ENCODE data around the gene CELSR1.

The CELSR1 gene

GRCh38 chr22:46392137-46392844 is 145.1 kb downstream of the CELSR1 start:
- FAIRE-seq, result no peak

- no peak for FAIRE-seq
Observed at GRCh38 chr22:46391486-46392136, 145.8 kb downstream of the CELSR1 start.

GRCh38 chr22:46390652-46391301 is 146.6 kb downstream of the CELSR1 start:
- no peak for FAIRE-seq

- FAIRE-seq, result no peak
Observed at GRCh38 chr22:46390105-46390651, 147.2 kb downstream of the CELSR1 start.

GRCh38 chr22:46389081-46389480 is 148.3 kb downstream of the CELSR1 start:
- no peak for FAIRE-seq

- FAIRE-seq, result no peak
Observed at GRCh38 chr22:46388647-46389046, 148.8 kb downstream of the CELSR1 start.

GRCh38 chr22:46387748-46388147 is 149.7 kb downstream of the CELSR1 start:
- FAIRE-seq, result no peak

- no peak for FAIRE-seq
Observed at GRCh38 chr22:46386312-46386711, 151.1 kb downstream of the CELSR1 start.

GRCh38 chr22:46382524-46382923 is 154.9 kb downstream of the CELSR1 start:
- no peak for FAIRE-seq

GRCh38 chr22:46381731-46382130 is 155.7 kb downstream of the CELSR1 start:
- no peak for FAIRE-seq

- FAIRE-seq, result no peak
Observed at GRCh38 chr22:46381142-46381541, 156.3 kb downstream of the CELSR1 start.

- no peak for FAIRE-seq
Observed at GRCh38 chr22:46380581-46380980, 156.8 kb downstream of the CELSR1 start.

- no peak for FAIRE-seq
Observed at GRCh38 chr22:46380069-46380468, 157.4 kb downstream of the CELSR1 start.

- no peak for FAIRE-seq
Observed at GRCh38 chr22:46379066-46379930, 158.1 kb downstream of the CELSR1 start.

GRCh38 chr22:46378426-46379065 is 158.9 kb downstream of the CELSR1 start:
- no peak for FAIRE-seq

- no peak for FAIRE-seq
Observed at GRCh38 chr22:46377525-46378425, 159.6 kb downstream of the CELSR1 start.

- no peak for FAIRE-seq
Observed at GRCh38 chr22:46376908-46377524, 160.4 kb downstream of the CELSR1 start.

- no peak for FAIRE-seq
Observed at GRCh38 chr22:46376111-46376510, 161.3 kb downstream of the CELSR1 start.

- no peak for FAIRE-seq
Observed at GRCh38 chr22:46374663-46375474, 162.6 kb downstream of the CELSR1 start.

Measured in endometrium (tissue), 2 donors.